Stimulated activated CD4-positive, alpha-beta T cell treated with anti-CD3 and anti-CD28 coated beads, Interleukin-4, amount 100 ng/mL, for 48 hours (primary cell): ENCODE results near the gene CYFIP2.
"Not testable (repeated sequence)": the region's sequence is repeated elsewhere in the genome, so short reads cannot be mapped to it uniquely, and the experiment has no call there.

Experiments used
- DNase-seq, 2 donors: peaks; one replicate each; pipeline ENCODE4 v3.0.0-alpha.2; 2020; ENCODE audit warnings: low read depth in 2 of 2

CYFIP2 gene

DNA sequence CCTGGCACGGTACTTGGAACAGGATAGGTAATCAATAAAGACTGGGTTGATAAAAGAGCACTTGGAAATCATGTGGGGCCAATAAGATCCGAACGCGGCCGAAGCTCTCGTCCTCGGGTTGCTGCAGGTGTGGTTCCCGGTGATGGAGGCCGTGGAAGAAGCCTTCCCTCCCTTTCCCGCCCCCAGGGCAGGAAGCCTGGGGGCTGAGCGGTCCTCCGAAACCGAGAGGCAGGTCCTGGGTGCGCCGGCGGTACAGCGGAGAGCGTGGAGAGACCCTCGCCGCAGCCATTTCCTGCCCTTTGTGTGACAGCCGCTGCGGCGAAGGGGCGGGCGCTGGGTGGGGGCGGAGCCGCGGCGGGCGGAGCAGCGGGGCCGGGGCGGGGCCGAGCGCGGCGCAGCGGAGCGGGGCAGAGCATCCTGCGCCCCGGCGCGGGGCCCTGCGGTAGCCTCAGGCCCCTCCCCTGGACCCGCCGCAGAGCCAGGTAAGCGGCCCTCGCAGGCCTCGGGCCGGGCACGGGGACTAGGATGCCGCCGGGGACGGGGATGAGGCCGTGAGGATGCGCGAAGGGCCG is at the start of gene CYFIP2:
CYFIP2 (plus strand) TSS at position 410 of the 572 bp plus-strand sequence. CDS start 19,239 bp downstream, outside the sequence.
- peak; percentile 74 to 77 for DNase-seq

DNA sequence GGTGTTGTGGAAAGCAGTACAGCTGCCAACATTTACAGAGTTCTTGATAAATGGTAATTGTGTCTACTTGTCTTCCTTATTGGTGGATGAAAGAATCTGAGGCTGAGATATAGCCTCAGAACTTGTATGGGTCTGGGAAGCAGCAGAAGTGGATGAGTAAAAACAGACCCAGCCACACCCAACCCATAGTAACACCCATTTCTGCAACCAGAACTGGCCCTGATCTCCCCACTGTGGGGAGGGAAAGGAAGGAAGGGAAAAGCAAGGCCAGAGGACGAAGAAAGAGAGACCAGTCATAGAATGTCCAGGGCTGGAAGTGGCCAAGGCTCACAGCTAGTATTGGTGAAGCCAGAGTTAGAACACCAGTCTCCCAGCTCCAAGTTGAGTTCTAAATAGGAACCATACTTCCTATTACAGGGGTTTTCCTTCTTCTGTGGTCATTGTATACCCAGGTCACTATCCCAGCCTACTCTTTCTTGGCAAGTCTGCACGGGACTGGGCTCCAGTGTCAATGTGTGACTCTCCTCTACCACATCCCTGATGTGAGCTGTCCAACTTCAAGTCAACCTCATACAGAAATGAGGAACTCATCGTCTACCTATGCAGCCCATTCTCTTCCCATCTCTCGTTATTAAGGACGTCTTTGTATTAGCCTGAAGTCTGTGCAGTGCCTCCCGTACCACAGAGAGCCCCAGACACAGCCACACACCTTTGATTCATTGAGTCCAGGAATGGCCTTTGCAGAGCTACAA is 49.4 kb upstream of the CYFIP2 start:
- no peak for DNase-seq

DNA sequence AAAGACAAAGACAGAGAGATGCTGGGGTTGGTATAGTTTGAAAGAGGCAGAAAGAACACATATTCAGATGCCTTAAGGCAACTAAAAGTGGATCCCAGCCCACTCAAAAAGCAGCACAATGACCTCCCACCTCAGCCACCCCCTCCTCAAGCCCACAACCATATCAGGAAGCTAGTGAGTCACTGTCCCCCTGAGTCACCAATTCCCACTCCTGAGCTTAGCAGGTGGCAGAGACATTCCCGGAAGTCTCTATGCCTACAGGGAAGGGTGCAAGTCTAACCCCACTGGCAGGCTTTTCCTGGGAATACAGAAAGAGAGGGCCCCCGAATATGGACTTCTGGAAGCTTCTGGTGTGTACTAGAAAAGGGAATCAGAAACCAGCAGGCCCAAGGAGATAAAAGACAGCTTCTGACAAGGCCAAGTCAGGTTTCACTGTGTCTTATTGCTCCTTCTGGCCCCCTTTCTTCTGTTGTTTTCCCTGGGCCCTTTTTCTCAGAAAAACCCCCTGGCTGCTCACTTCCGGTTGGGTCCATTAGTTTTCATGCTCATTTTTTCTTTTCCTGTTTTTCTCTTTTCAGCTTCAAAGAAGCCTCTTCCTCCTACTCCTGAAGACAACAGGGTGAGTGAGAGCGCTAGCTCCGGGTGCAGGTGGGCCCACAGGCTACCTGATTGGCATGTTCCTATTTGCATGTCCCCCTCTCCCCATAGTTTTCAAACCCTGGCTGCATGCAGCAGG is 48.5 kb upstream of the CYFIP2 start:
- DNase-seq, result peak in 1 of 2 donors; percentile 43

DNA sequence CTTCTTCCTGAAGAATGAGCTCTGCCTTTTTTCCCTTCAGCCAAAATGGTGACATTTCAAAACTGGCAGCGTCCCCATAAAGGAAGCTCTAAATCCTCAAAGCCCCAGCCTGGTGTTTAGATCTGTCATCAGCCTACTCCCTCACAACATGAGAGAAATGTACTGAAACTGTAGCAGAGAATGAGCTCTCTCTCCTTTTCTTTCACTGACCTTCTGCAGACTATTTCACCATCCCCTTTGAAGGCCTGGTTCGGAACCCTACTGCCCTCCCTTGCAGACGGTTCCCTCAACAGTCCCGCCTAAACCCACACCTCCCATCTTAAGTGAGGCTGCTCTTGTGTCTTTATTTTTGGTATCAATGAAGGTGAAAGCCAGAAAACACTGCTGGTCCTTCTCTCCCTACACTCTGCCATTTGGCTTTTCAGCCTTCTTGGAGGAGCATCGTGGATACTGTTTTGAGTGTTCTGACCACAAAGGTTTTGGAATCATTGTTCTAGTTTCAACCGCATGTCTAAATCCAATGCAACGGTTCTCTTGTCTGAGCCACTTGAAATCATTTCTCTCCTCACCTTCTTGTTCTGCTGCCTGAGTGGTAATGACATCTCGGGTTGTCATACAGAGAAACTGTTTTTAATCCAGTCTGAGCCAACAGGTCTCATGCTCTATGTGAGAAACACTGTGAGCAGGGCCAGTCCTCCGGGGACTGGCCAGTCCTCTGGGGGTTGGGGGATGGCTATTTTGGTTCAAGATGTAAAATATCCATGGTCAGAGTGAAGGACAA is 46.2 kb upstream of the CYFIP2 start:
- DNase-seq, result no peak

DNA sequence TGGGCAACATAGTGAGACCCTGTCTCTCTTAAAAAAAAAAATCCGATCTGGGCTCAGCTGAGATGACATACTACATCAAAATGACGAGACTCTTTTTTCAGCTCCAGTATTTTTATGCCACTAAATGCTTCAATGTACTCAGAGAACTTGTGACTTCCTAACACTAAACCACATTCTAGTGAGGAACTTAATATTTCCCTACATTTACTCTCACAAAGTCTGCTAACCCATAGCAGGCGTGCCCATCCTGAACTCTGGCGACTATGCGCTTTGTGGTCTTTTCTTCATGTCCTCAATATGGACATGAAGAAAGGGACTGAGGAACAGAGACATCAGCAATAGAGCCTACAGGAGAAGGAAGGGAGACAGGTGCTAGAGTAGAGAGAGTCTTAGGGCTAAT is 44.0 kb upstream of the CYFIP2 start:
- DNase-seq, result no peak

DNA sequence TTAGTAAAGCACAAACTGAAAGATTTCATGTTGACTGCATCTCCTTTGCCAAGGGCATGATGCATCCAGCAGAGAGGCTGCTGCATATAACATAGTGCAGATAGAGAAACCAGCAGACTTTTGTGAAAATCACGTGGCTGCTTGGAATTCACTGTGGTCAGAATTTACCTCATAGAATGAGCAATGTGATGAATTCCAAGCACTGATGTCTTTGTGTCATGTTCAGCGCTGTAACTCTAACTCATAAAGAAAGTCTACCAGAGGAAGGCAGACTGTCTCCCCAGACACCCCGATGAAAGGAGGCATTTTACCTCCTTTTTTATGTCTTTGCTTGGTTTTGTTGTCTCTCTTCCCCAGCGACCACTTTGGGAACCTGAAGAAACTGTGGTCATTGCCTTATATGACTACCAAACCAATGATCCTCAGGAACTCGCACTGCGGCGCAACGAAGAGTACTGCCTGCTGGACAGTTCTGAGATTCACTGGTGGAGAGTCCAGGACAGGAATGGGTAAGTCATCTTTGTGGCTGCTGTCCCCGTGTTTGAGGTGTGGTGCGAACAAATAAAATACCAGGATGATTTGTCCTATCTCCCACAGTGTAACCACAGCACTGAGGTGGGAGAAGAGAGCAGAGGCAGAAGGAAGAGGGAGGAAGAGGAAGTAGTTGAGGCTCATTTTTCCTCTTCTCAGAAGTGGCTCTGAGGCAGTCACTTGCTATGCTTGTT is 43.3 kb upstream of the CYFIP2 start:
- peak in 1 of 2 donors; percentile 67 for DNase-seq

DNA sequence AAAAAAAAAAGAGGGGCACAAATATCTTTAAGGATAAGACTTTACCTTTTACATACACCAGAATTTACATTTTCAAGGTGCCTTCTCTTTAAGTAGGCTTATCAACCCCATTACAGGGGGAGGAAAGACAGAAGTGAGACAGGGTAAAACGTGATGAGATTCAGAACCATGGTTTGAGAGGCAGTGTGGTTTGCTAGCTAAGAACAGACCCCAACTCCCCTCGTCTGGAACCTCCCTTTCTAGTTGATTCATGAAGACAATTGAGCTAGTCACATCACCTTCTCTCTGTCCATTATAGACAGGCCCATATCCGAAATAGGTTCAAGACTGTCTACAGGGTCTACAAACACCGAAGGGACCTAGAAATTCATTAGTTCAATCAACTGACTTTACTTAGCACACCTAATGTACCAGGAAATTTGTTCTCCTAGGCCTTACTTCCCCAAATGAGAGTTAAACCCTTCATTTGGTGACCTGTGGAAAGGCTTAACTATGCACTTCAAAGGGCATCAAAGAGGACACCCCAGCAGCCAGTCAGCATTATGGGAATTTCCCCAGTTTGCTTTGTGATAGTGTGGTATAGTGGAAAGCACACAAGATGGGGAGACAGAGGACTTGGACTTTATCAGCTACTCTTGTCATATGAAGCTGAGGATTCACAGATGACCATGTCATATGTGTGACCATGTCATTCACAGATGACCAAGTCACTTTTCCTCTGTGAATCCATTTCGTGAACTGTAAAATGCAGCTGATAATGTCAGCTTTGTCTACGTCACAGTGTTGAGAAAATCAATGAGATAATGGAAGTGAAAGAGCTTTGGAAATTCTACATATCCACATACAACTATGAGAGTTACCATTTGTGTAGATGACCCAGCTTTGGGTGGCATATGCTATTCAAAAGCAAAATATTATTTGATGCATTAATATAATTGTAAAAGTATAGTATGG is 40.2 kb upstream of the CYFIP2 start:
- DNase-seq, result no peak

DNA sequence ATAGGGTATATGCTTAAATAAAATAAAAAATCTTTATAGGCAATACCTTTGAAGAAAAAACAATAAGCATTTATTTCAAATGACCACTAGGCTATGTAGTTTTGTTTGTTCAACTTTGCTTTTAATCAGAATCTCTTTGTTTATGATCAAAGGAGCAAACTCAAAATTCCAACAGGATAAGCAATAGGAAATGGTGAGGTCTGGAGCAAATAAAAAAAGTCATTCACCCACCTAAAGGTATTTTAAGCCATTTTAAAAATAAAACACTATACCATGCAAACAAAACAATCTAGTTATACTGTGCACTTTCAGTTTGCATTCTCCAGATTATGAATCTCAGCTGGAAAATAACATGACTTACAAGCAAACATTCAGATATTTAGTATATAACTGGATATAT is 35.3 kb upstream of the CYFIP2 start:
- DNase-seq, result no peak

DNA sequence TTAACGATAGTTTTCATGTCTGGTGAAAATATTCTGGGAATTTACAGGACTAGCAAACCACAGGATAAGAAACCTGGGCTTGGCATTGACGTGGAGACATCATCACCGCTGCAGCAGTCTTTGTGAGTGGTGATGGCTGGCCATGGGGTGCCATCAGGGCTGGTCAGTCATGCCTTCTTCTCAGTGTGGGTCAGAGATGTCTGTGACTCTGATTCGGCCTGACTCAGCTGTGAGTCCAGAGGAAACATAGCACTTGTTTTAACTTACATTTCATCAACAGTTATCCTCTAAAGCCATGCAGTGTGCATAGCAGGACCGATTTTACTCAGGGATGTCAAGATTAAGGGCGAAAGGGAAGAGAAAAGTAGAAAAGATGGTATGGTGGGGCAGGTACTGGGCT is 33.2 kb upstream of the CYFIP2 start:
- no peak for DNase-seq

DNA sequence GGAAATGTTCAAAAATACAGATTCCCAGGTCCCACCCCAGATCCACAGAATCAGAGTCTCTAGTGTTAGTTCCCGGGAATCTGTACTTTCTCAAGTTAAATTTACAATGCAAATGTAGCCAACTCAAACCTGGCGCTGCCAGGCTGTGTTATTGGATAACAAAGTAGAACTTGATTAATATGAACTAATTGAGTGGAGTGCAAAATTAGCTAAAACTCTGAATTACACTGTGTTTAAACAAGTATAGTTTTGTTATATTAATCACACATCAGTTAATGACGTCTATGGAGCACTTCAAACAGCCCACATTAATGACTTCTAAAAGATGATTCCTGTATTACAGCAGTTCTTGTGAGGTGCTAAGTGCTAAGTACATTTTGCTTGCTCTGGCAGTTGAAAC is 32.4 kb upstream of the CYFIP2 start:
- no peak for DNase-seq

DNA sequence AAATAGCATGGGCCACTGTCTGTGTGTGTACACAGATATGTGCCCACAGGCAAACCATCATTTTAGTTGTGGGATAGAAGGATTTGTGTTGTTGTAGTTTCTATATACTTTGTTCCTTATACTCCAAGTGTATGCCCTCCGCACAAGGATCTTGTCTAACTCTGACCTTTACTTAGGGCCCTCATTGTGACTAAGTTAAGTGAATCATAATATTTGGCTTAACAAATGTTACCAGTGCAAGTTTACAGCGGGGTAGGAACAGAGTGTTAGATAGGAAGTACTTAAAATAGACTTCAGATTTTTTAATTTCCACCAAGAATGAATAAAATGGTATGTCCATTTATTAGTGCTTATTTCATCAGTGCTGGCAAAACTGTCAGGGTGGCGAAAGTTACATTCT is 29.5 kb upstream of the CYFIP2 start:
- no peak for DNase-seq

DNA sequence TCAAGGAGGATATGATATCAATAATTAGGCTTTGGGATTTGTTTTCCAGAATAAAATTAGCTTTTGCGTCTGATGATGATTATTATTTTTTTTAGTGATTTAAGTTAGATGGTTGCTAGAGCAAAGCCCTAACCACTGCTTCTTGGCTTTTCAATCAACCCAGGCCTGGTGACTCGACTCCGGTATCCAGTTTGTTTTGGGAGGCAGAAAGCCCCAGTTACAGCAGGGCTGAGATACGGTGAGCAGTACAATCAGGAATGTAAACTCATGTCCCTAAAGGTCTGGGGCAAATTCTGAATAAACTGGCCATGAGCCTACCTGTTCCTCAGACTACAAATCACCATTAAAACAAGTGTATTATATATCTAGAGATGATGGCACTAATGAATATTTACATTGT is 24.4 kb upstream of the CYFIP2 start:
- DNase-seq, result no peak

DNA sequence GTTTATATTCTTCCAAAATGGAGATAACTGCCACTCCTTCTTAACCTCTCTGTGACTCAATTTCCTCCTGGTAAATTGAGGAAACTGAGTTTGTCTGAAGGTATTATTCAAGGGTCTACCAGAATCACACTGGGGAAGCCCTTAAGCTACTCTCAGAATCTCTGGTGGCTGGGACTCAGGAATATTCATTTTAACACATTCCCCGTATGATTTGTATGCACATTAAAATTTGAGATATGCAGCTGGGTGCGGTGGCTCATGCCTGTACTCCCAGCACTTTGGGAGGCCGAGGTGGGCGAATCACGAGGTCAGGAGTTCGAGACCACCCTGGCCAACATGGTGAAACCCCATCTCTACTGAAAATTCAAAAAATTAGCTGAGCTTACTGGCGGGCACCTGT is 21.2 kb upstream of the CYFIP2 start:
- DNase-seq, result not testable (repeated sequence)

DNA sequence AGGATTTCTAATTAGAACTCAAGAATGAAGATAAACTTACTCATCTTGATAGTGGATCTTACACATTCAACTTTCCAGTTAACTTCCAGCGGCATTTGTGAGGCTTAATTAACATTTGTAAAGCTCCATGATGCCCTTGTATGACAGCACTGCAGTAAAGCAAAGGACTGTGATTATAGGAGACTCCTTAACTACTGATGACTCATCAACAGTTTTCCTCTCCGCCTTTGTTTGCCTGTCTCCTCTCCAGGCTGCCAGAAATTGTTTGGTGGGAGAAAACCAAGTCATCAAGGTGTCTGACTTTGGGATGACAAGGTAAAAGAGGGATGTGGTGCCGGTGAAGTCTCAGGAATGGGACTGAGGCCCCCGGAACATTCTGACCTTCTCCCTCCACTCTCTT is 20.4 kb upstream of the CYFIP2 start:
- no peak for DNase-seq

DNA sequence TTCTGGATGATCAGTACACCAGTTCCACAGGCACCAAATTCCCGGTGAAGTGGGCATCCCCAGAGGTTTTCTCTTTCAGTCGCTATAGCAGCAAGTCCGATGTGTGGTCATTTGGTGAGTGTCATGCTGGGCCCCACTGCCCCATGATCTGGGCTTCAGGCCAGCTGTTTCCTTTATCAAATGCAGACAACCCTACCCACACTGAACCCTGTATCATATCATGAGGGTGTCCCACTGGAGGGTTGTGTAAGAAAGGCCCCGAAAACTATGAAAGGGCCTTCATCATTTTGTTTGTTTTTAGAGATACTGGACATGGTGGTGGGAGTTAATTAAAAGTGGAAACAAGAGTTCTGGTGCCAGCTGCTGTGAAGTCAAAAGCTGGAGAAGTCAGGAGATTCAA is 20.0 kb upstream of the CYFIP2 start:
- DNase-seq, result no peak

DNA sequence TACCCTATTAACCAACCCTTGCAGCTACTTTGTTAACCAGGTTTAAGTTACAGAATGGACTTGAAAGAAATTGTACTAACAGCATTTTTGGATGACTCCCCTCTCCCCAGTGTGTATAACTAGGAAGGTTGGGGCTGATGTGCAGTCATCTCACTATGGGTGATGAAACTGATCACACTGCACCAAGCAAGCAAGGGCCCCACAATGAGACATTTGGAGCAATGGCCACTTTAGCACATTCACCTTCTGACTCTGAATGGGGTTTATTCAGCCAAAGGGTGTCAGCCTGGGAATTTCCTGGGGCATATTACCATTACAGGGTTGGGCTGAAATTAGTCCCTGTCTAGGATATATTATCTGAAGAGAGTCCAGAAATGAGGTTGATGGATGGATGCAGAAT is 18.7 kb upstream of the CYFIP2 start:
- no peak for DNase-seq

DNA sequence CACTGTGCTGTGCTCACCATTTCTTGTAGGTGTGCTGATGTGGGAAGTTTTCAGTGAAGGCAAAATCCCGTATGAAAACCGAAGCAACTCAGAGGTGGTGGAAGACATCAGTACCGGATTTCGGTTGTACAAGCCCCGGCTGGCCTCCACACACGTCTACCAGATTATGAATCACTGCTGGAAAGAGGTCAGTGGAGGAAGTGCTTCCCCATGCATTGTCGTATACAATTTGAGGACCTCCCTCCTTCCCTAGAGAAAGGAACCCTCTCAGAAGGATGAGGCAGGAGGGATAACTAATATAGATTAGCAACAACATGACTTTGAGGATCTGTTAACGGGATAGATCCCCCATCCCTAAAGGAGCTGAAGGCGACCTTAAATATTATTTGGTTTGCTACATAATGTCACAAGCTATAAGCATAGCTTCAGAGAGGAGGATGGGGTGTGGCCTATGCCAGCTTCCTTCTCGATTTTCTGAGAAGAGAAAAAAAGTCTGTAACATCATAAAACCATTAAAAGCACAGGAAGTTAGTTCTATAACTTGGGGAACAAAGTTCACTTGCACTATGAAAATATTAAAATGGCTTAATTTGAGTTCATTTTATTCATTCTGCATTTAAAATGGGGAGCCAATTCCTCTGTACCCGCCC is 17.0 kb upstream of the CYFIP2 start:
- DNase-seq, result no peak

DNA sequence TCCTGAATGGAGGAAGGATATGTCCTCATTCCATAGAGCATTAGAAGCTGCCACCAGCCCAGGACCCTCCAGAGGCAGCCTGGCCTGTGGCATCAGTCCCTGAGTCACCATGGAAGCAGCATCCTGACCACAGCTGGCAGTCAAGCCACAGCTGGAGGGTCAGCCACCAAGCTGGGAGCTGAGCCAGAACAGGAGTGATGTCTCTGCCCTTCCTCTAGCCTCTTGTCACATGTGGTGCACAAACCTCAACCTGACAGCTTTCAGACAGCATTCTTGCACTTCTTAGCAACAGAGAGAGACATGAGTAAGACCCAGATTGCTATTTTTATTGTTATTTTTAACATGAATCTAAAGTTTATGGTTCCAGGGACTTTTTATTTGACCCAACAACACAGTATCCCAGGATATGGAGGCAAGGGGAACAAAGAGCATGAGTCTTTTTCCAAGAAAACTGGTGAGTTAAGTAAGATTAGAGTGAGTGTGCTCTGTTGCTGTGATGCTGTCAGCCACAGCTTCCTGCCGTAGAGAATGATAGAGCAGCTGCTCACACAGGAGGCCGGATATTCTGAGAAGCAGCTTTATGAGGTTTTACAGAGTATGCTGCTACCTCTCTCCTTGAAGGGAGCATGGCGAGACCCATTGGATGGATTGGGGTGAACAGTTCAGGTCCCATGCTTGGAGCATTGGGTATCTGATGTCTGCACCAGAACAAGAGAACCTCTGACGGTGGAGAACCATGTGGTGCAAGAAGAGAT is 13.0 kb upstream of the CYFIP2 start:
- DNase-seq, result peak in 1 of 2 donors; percentile 42

DNA sequence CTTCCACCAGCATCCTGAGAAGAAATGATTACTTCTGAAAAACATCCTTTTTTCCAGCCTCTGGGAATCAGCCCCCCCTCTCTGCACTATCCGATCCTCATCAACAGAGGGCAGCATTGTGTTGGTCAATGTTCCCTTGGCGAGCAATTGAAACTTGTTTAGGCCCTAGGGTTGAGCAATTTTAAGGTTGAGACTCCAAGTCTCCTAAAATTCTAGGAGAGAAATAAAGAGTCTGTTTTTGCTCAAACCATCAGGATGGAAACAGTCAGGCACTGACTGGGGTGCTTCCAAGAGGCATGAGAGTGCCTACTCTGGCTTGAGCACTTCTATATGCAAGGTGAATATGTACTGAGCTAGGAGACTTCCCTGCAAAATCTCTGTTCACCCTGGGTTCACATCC is 12.4 kb upstream of the CYFIP2 start:
- DNase-seq, result no peak
